HG02981 (cell line): ENCODE results near the gene CACNB2.
"Not testable (repeated sequence)": the region's sequence is repeated elsewhere in the genome, so short reads cannot be mapped to it uniquely, and the experiment has no call there.

Experiments
- ATAC-seq: cut with Tn5 transposase; IDR thresholded peaks from one replicate; pipeline ENCODE4 v1.9.1; 2021; ENCODE audit warnings: mild to moderate bottlenecking, moderate library complexity; ENCODE audit not compliant: unreplicated experiment

CACNB2 gene

GRCh38 chr10:18554479-18554878 is 414.3 kb downstream of the CACNB2 start:
- ATAC-seq, result no peak

GRCh38 chr10:18556522-18557147 is 416.4 kb downstream of the CACNB2 start:
- ATAC-seq, result no peak

GRCh38 chr10:18557960-18558359 is 417.7 kb downstream of the CACNB2 start:
- no peak for ATAC-seq

GRCh38 chr10:18561861-18562551 is 421.8 kb downstream of the CACNB2 start:
- ATAC-seq, result no peak

- ATAC-seq, result no peak
Measured at GRCh38 chr10:18563003-18563726, 422.9 kb downstream of the CACNB2 start.

GRCh38 chr10:18565006-18565405 is 424.8 kb downstream of the CACNB2 start:
- ATAC-seq, result no peak

GRCh38 chr10:18566177-18566576 is 426.0 kb downstream of the CACNB2 start:
- ATAC-seq, result no peak

GRCh38 chr10:18567343-18567856 is 427.2 kb downstream of the CACNB2 start:
- no peak for ATAC-seq

- ATAC-seq, result not testable (repeated sequence)
Measured at GRCh38 chr10:18570386-18570785, 430.2 kb downstream of the CACNB2 start.

- no peak for ATAC-seq
Measured at GRCh38 chr10:18571076-18571475, 430.9 kb downstream of the CACNB2 start.

GRCh38 chr10:18571780-18572179 is 431.6 kb downstream of the CACNB2 start:
- ATAC-seq, result no peak

- ATAC-seq, result no peak
Measured at GRCh38 chr10:18572959-18573561, 432.8 kb downstream of the CACNB2 start.

- no peak for ATAC-seq
Measured at GRCh38 chr10:18576586-18576985, 436.4 kb downstream of the CACNB2 start.

GRCh38 chr10:18577823-18578685 is 437.8 kb downstream of the CACNB2 start:
- no peak for ATAC-seq

- ATAC-seq, result no peak
Measured at GRCh38 chr10:18582803-18583202, 442.6 kb downstream of the CACNB2 start.

- ATAC-seq, result no peak
Measured at GRCh38 chr10:18583575-18584270, 443.5 kb downstream of the CACNB2 start.

GRCh38 chr10:18586637-18587036 is 446.4 kb downstream of the CACNB2 start:
- not testable (repeated sequence) for ATAC-seq

GRCh38 chr10:18591141-18591540 is 450.9 kb downstream of the CACNB2 start:
- not testable (repeated sequence) for ATAC-seq
